ENCODE data around the gene ANKRD20A1.
"Not testable (repeated sequence)": the region's sequence is repeated elsewhere in the genome, so short reads cannot be mapped to it uniquely, and the experiment has no call there.

GRCh38 chr9:67832088-67832487 is 26.6 kb upstream of the ANKRD20A1 start:
- TF ChIP-seq CTCF (IDR thresholded peaks at IDR 0.05; ENCODE audit: low read length); EZH2phosphoT487 (IDR thresholded peaks at IDR 0.05; ENCODE audit: low read length); EZH2 (optimal IDR thresholded peaks at IDR 0.05; ENCODE audit: low read depth, low read length): not testable (repeated sequence)
